ENCODE results near the gene SCO1.
"Not testable (repeated sequence)": the region's sequence is repeated elsewhere in the genome, so short reads cannot be mapped to it uniquely, and the experiment has no call there.

The SCO1 gene

GRCh38 chr17:10726196-10726595 lies 28.9 kb upstream of the SCO1 start:
- in situ Hi-C loops (cut with MboI; ENCODE audit: low sequenced_read_pairs), result no loop called here

GRCh38 chr17:10725262-10725661 lies 27.9 kb upstream of the SCO1 start:
- in situ Hi-C loops (cut with MboI; ENCODE audit: low sequenced_read_pairs), result no loop called here

GRCh38 chr17:10724546-10725195 lies 27.3 kb upstream of the SCO1 start:
- in situ Hi-C loops (cut with MboI; ENCODE audit: low sequenced_read_pairs), result no loop called here

- in situ Hi-C loops (cut with MboI; ENCODE audit: low sequenced_read_pairs), result no loop called here
These were observed 21.2 kb upstream of the SCO1 start for GRCh38 chr17:10718547-10718946.

GRCh38 chr17:10716218-10716617 lies 18.9 kb upstream of the SCO1 start:
- in situ Hi-C loops (cut with MboI; ENCODE audit: low sequenced_read_pairs), result no loop called here

GRCh38 chr17:10713318-10713717 lies 16.0 kb upstream of the SCO1 start:
- in situ Hi-C loops (cut with MboI; ENCODE audit: low sequenced_read_pairs), result no loop called here

- in situ Hi-C loops (cut with MboI; ENCODE audit: low sequenced_read_pairs), result no loop called here
These were observed 8.4 kb upstream of the SCO1 start for GRCh38 chr17:10705727-10706126.

- in situ Hi-C loops (cut with MboI; ENCODE audit: low sequenced_read_pairs), result no loop called here
These were observed 5.2 kb upstream of the SCO1 start for GRCh38 chr17:10702574-10702973.

GRCh38 chr17:10699856-10700255 lies 2.5 kb upstream of the SCO1 start:
- in situ Hi-C loops (cut with MboI; ENCODE audit: low sequenced_read_pairs), result no loop called here

- in situ Hi-C loops (cut with MboI; ENCODE audit: low sequenced_read_pairs), result no loop called here
These were observed 924 bp upstream of the SCO1 start for GRCh38 chr17:10698096-10698818.

GRCh38 chr17:10695875-10696407 lies 1.4 kb downstream of the SCO1 start:
- in situ Hi-C loops (cut with MboI; ENCODE audit: low sequenced_read_pairs), result not testable (repeated sequence)

GRCh38 chr17:10687499-10687898 lies 9.8 kb downstream of the SCO1 start:
- in situ Hi-C loops (cut with MboI; ENCODE audit: low sequenced_read_pairs), result no loop called here

- in situ Hi-C loops (cut with MboI; ENCODE audit: low sequenced_read_pairs), result no loop called here
These were observed 13.5 kb downstream of the SCO1 start for GRCh38 chr17:10683853-10684252.

- in situ Hi-C loops (cut with MboI; ENCODE audit: low sequenced_read_pairs), result no loop called here
These were observed 15.4 kb downstream of the SCO1 start for GRCh38 chr17:10681866-10682446.

GRCh38 chr17:10674704-10675103 lies 22.6 kb downstream of the SCO1 start:
- in situ Hi-C loops (cut with MboI; ENCODE audit: low sequenced_read_pairs), result no loop called here

- in situ Hi-C loops (cut with MboI; ENCODE audit: low sequenced_read_pairs), result no loop called here
These were observed 24.0 kb downstream of the SCO1 start for GRCh38 chr17:10673312-10673711.

- in situ Hi-C loops (cut with MboI; ENCODE audit: low sequenced_read_pairs), result no loop called here
These were observed 28.6 kb downstream of the SCO1 start for GRCh38 chr17:10668775-10669174.

- in situ Hi-C loops (cut with MboI; ENCODE audit: low sequenced_read_pairs), result no loop called here
These were observed 30.4 kb downstream of the SCO1 start for GRCh38 chr17:10666906-10667305.

GRCh38 chr17:10664571-10664970 lies 32.8 kb downstream of the SCO1 start:
- in situ Hi-C loops (cut with MboI; ENCODE audit: low sequenced_read_pairs), result no loop called here

GRCh38 chr17:10663231-10663630 lies 34.1 kb downstream of the SCO1 start:
- in situ Hi-C loops (cut with MboI; ENCODE audit: low sequenced_read_pairs), result no loop called here

GRCh38 chr17:10661437-10661836 lies 35.9 kb downstream of the SCO1 start:
- in situ Hi-C loops (cut with MboI; ENCODE audit: low sequenced_read_pairs), result no loop called here

- in situ Hi-C loops (cut with MboI; ENCODE audit: low sequenced_read_pairs), result no loop called here
These were observed 39.5 kb downstream of the SCO1 start for GRCh38 chr17:10657879-10658278.
